ENCODE data around the gene CUL4A. TPM values are rescaled to one million over a fixed set of nuclear protein-coding genes. Genes with fewer than 3 reads are reported as not detected.

The CUL4A gene
- total and polyA plus RNA-seq, 2 donors (not counting 3 experiments of a cell fraction or from before 2014, with no cell fraction given), result 37.9 to 80.0 TPM

DNA sequence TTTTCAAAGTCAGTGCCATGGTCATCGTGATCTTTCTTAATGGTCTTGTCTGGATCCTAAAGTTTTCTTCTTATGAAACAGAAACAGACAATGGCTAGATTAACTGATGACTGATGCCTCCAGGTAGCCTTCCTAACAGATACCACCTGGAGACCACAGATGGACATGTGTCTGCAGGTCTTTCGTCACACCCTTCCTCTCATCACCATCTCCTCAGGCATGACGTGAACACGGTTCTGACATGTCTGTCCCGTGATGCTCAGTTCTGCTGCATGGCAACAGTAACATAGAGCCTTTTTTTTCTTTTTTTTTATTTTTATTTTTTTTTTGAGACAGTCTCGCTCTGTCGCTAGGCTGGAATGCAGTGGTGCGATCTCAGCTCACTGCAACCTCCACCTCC lies 74.5 kb downstream of the CUL4A start:
- no peaks in the 10 kb centered on the region for H3K9me3 ChIP-seq (replicated peaks; ENCODE audit: control insufficient read depth, insufficient read depth, low read length)
- no peaks in the 10 kb centered on the region for H3K4me1 ChIP-seq (ENCODE audit: control insufficient read depth, extremely low read depth, insufficient read depth, low read length)
- H3K4me3 ChIP-seq (replicated peaks in 1 of 3; ENCODE audit: insufficient read depth in 1 of 3, low read depth in 1 of 3, low read length in 3 of 3), result no peak overlapping the region
- FAIRE-seq, result no peak
- CTCF ChIA-PET, result no interaction called here
- no peak for TF ChIP-seq GATA2 (IDR thresholded peaks at IDR 0.05; ENCODE audit: insufficient read depth, insufficient read length, low read depth, low read length)
- TF ChIP-seq FOS (IDR thresholded peaks at IDR 0.05; ENCODE audit: borderline replicate concordance, insufficient read depth, low read length), result no peak
- TF ChIP-seq EZH2 (IDR thresholded peaks at IDR 0.05; ENCODE audit: borderline replicate concordance, low read depth, low read length, severe bottlenecking), result no peak
- no peak for TF ChIP-seq MYC (IDR thresholded peaks at IDR 0.05; ENCODE audit: low read depth, low read length)
- TF ChIP-seq, protein P1, sequence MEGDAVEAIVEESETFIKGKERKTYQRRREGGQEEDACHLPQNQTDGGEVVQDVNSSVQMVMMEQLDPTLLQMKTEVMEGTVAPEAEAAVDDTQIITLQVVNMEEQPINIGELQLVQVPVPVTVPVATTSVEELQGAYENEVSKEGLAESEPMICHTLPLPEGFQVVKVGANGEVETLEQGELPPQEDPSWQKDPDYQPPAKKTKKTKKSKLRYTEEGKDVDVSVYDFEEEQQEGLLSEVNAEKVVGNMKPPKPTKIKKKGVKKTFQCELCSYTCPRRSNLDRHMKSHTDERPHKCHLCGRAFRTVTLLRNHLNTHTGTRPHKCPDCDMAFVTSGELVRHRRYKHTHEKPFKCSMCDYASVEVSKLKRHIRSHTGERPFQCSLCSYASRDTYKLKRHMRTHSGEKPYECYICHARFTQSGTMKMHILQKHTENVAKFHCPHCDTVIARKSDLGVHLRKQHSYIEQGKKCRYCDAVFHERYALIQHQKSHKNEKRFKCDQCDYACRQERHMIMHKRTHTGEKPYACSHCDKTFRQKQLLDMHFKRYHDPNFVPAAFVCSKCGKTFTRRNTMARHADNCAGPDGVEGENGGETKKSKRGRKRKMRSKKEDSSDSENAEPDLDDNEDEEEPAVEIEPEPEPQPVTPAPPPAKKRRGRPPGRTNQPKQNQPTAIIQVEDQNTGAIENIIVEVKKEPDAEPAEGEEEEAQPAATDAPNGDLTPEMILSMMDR (IDR thresholded peaks at IDR 0.05; ENCODE audit: extremely low read depth in 1 of 2, insufficient read depth in 1 of 2, low read depth in 1 of 2, low read length in 2 of 2), result no peak
- no peak for TF ChIP-seq POLR2AphosphoS5 (IDR thresholded peaks at IDR 0.05; ENCODE audit: insufficient read depth, low read depth, low read length)
- TF ChIP-seq JUN (IDR thresholded peaks at IDR 0.05; ENCODE audit: borderline replicate concordance, insufficient read depth, insufficient read length, low read depth), result no peak
- no peak for TF ChIP-seq POLR2A (IDR thresholded peaks at IDR 0.05; ENCODE audit: low read depth, low read length)
- TF ChIP-seq, protein P2, sequence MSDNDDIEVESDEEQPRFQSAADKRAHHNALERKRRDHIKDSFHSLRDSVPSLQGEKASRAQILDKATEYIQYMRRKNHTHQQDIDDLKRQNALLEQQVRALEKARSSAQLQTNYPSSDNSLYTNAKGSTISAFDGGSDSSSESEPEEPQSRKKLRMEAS (IDR thresholded peaks at IDR 0.05; ENCODE audit: insufficient read depth, insufficient read length), result no peak
- no peak overlapping the region for H2AFZ ChIP-seq (ENCODE audit: low read depth, low read length)
- H3K27ac ChIP-seq (ENCODE audit: insufficient read depth, low read depth, low read length), result no peak overlapping the region
- POLR2A ChIA-PET, result no interaction called here
- no peaks in the 10 kb centered on the region for H3K79me2 ChIP-seq (ENCODE audit: control insufficient read depth, insufficient read depth, low read length)
- dilution Hi-C loops (cut with MboI; ENCODE audit: extremely low pct_ligation_motif_present, low sequenced_read_pairs), result no loop called here
- H3K27me3 ChIP-seq (ENCODE audit: control insufficient read depth in 2 of 2, insufficient read depth in 2 of 2, low read length in 2 of 2), result peaks cover 0 to 3% of the 10 kb centered on the region in 2 experiments
- BruUV-seq (replicated peaks), result no TSS peak
- H4K20me1 ChIP-seq (replicated peaks; ENCODE audit: control insufficient read depth, extremely low read depth, insufficient read depth, low read length), result no peaks in the 10 kb centered on the region
- intact Hi-C loops (cut with micrococcal nuclease), result no loop called here
- no peak overlapping the region for H3K9ac ChIP-seq (replicated peaks; ENCODE audit: extremely low read depth, insufficient read depth, low read length)
- H3K36me3 ChIP-seq (ENCODE audit: control insufficient read depth in 2 of 2, extremely low read depth in 1 of 2, insufficient read depth in 2 of 2, low read length in 2 of 2), result no peaks in the 10 kb centered on the region
- no peaks in the 10 kb centered on the region for H3K9me1 ChIP-seq (replicated peaks; ENCODE audit: control insufficient read depth, extremely low read depth, insufficient read depth, low read length)
- no peak for DNase-seq (ENCODE audit: low read depth, low spot score)
- H3K4me2 ChIP-seq (ENCODE audit: insufficient read depth, low read length), result no peak overlapping the region

Data from endothelial cell of umbilical vein (primary cell).